Adrenal gland (tissue), 12 donors: ENCODE measurements around the gene SAMD11. TPM values are rescaled to one million over a fixed set of nuclear protein-coding genes. Genes with fewer than 3 reads are reported as not detected.

Source experiments
- DNase-seq, 7 donors: peaks; one replicate each; pipeline ENCODE4 v3.0.0-alpha.2; 2019 to 2020
- H3K27ac ChIP-seq, 5 donors: fragments of 200-600 bp; sonication (generic) in 4 of 5; 1 replicate in 3 of 5; 2 replicates in 2 of 5; pipeline versions ENCODE4 v1.5.1 to v1.8.0; 2016 to 2020; ENCODE audit warnings: mild to moderate bottlenecking in 1 of 5
- H3K27me3 ChIP-seq: fragments of 200-600 bp; 2 replicates; pipeline ENCODE4 v1.8.0; 2021
- H3K36me3 ChIP-seq, 2 donors: fragments of 200-600 bp; replicated peaks in 1 of 2; 1 replicate in 1 of 2; 2 replicates in 1 of 2; pipeline versions ENCODE4 v1.5.1 to v1.8.0; 2018 to 2022
- H3K4me1 ChIP-seq, 2 donors: fragments of 200-600 bp; replicated peaks in 1 of 2; 1 replicate in 1 of 2; 2 replicates in 1 of 2; pipeline versions ENCODE4 v1.5.1 to v1.8.0; 2018 to 2021
- H3K4me3 ChIP-seq, 4 donors: fragments of 200-600 bp; sonication (generic) in 3 of 4; one replicate each; pipeline ENCODE4 v1.5.1; 2016 to 2018
- H3K9me3 ChIP-seq, 3 donors: fragments of 200-600 bp; sonication (generic) in 1 of 3; replicated peaks in 1 of 3; 1 replicate in 2 of 3; 2 replicates in 1 of 3; pipeline versions ENCODE4 v1.5.1 to v1.8.0; 2016 to 2021
- POLR2A ChIP-seq, 2 donors: fragments of 450-650 bp; IDR thresholded peaks; one replicate each; pipeline ENCODE4 v1.6.1; 2017; ENCODE audit warnings: antibody characterized with exemption in 2 of 2, mild to moderate bottlenecking in 2 of 2, moderate library complexity in 1 of 2
- WGBS, 4 donors: extraction: QIAGEN DNeasy Blood & Tissue Kit in 2 of 4; methylation state at CpG; one replicate each; pipeline versions ENCODE4 v1.1.5 to v1.1.7; 2013 to 2017; 5-methylcytosine and 5-hydroxymethylcytosine counted together
- intact Hi-C, 2 donors: fragments of 100-400 bp; cut with DNase I; formaldehyde crosslinking; loops; one replicate each; pipeline versions ENCODE4 v1.14.1 to v1.15.0; 2022 to 2023
- polyA plus RNA-seq, 3 donors: library from polyadenylated mRNA; stranded (reverse); fragments of 200-250 nt in 2 of 3; fragments of 350-450 nt in 1 of 3; fragmentation: Illumina TruSeq in 1 of 3; extraction: RNeasy Lipid Tissue Mini Kit (QIAGEN cat#74804) in 1 of 3; gene quantifications; one replicate each; pipeline ENCODE4 v1.2.3, GENCODE V29; 2013 to 2014
- total RNA-seq, 9 donors: library from RNA; depleted of rRNA in 4 of 9; stranded (reverse); fragments of >200 nt in 4 of 9; fragments of 120-200 nt in 1 of 9; fragmentation: NEBNext Ultra II Directional in 1 of 9; extraction: Animal tissue kit (Norgen Biotek cat#: 25700) in 1 of 9; gene quantifications; one replicate each; pipeline versions ENCODE4 v1.1.0 to v1.2.4, GENCODE V29; 2013 to 2023
- TF ChIP-seq, protein P1 (sequence below), 6 experiments: fragments of 450-650 bp in 4 of 6; fragments of 200-600 bp in 2 of 6; sonication (generic) in 1 of 6; IDR thresholded peaks; 1 replicate in 5 of 6; 2 replicates in 1 of 6; pipeline versions ENCODE4 v1.5.1 to v1.8.0; 2016 to 2021; ENCODE audit warnings: antibody characterized with exemption in 6 of 6, mild to moderate bottlenecking in 2 of 6, moderate library complexity in 1 of 6
- donor health status: healthy with polysubstance abuse.
- donor health status: Bipolar disorder and iron deficiency.
- donor health status: DM: yes; HTN: yes; CAD: no.
- donor health status: DM: no; HTN: no; CAD: no.
- donor health status: DM: no; HTN: no; CAD: no.
- donor health status: DM: yes; HTN: yes; CAD: no.

Gene SAMD11
- total and polyA plus RNA-seq, 12 donors = 1.8 to 96.6 (median 16.7) TPM

DNA sequence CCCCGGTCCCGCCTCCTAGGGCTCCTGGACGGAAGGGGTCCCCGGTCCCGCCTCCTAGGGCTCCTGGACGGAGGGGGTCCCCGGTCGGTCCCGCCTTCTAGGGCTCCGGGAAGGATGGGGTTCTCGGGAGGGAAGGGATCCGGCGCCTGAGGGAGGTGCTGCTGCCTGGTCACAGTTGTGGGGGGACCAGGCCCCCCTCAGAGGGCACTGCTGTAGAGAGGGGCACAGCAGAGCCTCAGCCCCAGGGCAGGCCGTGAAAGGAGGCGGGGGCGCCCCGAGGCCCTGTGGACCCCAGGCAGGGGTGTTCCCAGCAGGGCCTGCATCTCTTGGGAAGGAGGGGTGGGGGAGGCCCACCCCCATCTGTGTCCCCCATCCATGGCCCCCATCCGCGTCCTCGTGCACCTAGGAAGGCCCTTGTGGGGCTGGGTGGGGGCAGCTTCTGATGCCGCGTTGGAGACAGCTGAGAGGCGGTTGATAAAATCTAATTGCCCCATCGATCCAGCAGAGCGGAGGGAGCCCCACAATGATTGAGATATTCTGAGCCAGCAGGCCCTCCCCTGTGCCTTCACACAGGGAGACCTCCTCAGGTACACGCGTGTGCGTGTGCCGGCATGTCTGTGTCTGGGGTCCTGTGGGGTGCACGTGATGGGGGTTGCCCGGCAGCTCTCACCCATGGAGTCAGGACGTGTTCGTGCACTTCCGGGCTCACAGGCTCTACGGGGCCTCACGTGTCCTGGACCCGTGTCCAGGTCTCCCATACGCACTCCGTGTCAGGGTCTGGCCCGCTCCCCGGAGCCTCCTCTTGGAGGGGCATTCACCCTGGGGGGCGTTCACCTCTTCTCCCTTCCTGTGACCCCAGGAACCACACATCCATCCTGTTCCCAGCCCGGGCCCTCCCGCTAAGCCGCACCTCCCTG is 12.9 kb downstream of the SAMD11 start:
- Histone ChIP-seq H3K27me3 (peaks cover 38% of the 10 kb centered on the region), H3K4me3 (no peak overlapping the region), H3K9me3 (no peaks in the 10 kb centered on the region), H3K27ac (peak overlapping the region in 1 of 5 donors; percentile 52), H3K36me3 (no peaks in the 10 kb centered on the region), H3K4me1 (peaks cover 1 to 26% of the 10 kb centered on the region in 2 donors)
- DNase-seq = no peak
- WGBS, 4 donors = 66 to 81% (median 69%) methylated on average over 19 to 45 of the region's 45 CpGs
- TF ChIP-seq, protein P1, sequence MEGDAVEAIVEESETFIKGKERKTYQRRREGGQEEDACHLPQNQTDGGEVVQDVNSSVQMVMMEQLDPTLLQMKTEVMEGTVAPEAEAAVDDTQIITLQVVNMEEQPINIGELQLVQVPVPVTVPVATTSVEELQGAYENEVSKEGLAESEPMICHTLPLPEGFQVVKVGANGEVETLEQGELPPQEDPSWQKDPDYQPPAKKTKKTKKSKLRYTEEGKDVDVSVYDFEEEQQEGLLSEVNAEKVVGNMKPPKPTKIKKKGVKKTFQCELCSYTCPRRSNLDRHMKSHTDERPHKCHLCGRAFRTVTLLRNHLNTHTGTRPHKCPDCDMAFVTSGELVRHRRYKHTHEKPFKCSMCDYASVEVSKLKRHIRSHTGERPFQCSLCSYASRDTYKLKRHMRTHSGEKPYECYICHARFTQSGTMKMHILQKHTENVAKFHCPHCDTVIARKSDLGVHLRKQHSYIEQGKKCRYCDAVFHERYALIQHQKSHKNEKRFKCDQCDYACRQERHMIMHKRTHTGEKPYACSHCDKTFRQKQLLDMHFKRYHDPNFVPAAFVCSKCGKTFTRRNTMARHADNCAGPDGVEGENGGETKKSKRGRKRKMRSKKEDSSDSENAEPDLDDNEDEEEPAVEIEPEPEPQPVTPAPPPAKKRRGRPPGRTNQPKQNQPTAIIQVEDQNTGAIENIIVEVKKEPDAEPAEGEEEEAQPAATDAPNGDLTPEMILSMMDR (IDR thresholded peaks at IDR 0.05) = no peak
- intact Hi-C loops = no loop called here

DNA sequence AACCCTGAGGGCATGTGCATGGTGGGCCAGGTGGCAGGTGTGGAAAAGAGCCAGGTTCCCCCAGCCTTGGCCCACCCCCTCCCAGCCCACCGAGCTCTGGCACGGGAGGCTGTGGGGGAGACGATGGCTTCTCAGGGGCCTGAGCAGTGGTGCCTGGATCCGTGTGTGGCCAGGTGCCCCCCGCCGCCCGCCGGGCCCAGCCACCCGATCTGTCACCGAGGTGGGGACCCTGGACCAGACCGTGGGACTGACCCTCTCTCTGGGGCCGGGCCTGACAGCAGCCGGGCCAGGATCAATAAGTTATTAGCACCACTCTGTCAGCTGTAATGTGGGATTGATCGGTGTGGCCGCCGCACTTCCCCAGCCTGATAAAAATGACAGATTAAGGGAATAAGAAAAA is 13.8 kb downstream of the SAMD11 start:
- Histone ChIP-seq H3K36me3 (no peaks in the 10 kb centered on the region), H3K27ac (peak overlapping the region in 1 of 5 donors; percentile 21), H3K9me3 (no peaks in the 10 kb centered on the region), H3K4me3 (no peak overlapping the region), H3K27me3 (peaks cover 46% of the 10 kb centered on the region), H3K4me1 (peaks cover 8 to 31% of the 10 kb centered on the region in 2 donors)
- intact Hi-C loops = no loop called here
- no peak for DNase-seq
- 77 to 81% (median 78%) methylated on average over 6 to 16 of the region's 16 CpGs for WGBS, 4 donors
- TF ChIP-seq, protein P1 (IDR thresholded peaks at IDR 0.05) = no peak
- TF ChIP-seq POLR2A (IDR thresholded peaks at IDR 0.05) = no peak

DNA sequence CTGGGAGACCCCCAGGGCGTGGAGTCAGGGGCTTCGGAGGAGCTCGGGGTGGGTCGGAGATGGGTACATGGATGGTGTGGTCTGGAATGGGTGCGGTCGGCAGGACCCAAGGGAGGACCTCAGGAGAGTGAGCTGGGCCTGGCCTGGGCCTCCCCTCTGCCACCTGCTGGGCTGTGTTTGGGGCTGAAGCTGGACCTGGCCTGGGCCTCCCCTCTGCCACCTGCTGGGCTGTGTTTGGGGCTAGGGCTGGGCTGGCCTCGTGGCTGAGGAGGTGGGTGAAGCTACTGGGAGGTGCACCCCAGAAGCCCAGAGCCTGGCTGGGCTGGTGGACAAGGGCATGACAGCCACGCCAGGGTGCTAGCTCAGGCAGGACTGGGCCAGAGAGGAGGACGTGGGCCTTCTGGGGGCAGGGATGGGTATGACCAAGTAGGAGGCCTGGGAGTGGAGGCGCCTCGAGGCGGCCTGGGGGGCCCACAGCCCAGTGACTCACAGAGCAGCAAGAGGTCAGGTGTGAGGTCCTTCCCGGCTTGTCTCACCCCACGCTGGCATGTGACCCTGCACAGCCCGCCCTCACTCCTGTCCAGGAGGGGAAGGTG is 14.5 kb downstream of the SAMD11 start:
- Histone ChIP-seq H3K27me3 (peaks cover 51% of the 10 kb centered on the region), H3K4me3 (no peak overlapping the region), H3K4me1 (peaks cover 8 to 35% of the 10 kb centered on the region in 2 donors), H3K9me3 (no peaks in the 10 kb centered on the region), H3K27ac (peak overlapping the region in 2 of 5 donors; percentile 21 to 40), H3K36me3 (no peaks in the 10 kb centered on the region)
- 43 to 70% (median 67%) methylated on average over 11 to 15 of the region's 15 CpGs for WGBS, 4 donors
- DNase-seq = peak in 6 of 7 donors; percentile 52 to 82 (median 56)
- intact Hi-C loops = no loop called here
- TF ChIP-seq POLR2A (IDR thresholded peaks at IDR 0.05) = no peak
- TF ChIP-seq, protein P1 (IDR thresholded peaks at IDR 0.05) = peak in 5 of 6 experiments; percentile 41 to 67 (median 52)

DNA sequence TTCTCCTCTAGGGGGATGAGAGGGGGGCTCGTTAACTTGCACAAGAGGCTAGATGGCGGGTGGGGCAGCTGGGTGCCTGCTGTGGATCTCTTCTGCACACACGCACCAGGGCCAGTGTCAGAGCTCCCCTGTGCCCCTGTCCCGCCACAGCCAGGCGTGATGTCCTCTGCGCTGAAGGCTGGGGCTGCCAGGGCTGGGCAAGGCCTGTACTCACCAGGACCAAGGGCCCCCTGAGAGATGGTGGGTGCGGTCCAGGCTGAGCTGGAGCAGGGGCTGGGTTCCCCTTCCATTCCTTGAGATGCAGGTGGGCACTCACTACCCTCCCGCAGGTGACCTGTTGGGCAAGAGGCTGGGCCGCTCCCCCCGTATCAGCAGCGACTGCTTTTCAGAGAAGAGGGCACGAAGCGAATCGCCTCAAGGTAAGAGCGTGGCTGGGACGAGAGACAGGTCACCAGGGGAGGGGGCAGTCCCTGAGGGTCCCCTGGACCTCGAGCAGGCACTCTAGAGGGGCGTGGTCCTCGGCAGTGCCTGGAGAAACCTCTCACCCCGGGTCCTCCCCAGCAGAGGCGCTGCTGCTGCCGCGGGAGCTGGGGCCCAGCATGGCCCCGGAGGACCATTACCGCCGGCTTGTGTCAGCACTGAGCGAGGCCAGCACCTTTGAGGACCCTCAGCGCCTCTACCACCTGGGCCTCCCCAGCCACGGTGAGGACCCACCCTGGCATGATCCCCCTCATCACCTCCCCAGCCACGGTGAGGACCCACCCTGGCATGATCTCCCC is 15.2 kb downstream of the SAMD11 start:
- DNase-seq = no peak
- Histone ChIP-seq H3K36me3 (no peaks in the 10 kb centered on the region), H3K4me3 (no peak overlapping the region), H3K4me1 (peaks cover 8 to 35% of the 10 kb centered on the region in 2 donors), H3K9me3 (no peaks in the 10 kb centered on the region), H3K27ac (no peak overlapping the region), H3K27me3 (peaks cover 50% of the 10 kb centered on the region)
- intact Hi-C loops = no loop called here
- TF ChIP-seq POLR2A (IDR thresholded peaks at IDR 0.05) = no peak
- TF ChIP-seq, protein P1 (IDR thresholded peaks at IDR 0.05) = no peak
- 60 to 75% (median 66%) methylated on average over 10 to 30 of the region's 30 CpGs for WGBS, 4 donors
